Skeletal muscle satellite cell (primary cell): ENCODE measurements around the gene UACA. TPM values are rescaled to one million over a fixed set of nuclear protein-coding genes. Genes with fewer than 3 reads are reported as not detected.
"Not testable (repeated sequence)": the region's sequence is repeated elsewhere in the genome, so short reads cannot be mapped to it uniquely, and the experiment has no call there.

Experiments used
- H3K27me3 ChIP-seq: 2 replicates; pipeline ENCODE4 v1.7.0; 2013; ENCODE audit warnings: low read length; ENCODE audit not compliant: control insufficient read depth, insufficient read depth
- H3K36me3 ChIP-seq: 2 replicates; pipeline ENCODE4 v1.7.0; 2013; ENCODE audit warnings: mild to moderate bottlenecking, control low read depth, low read length; ENCODE audit not compliant: insufficient read depth
- H3K4me1 ChIP-seq: 2 replicates; pipeline ENCODE4 v1.7.0; 2013; ENCODE audit warnings: low read length; ENCODE audit not compliant: control insufficient read depth, insufficient read depth
- H3K4me2 ChIP-seq: 2 replicates; pipeline ENCODE4 v1.7.0; 2013; ENCODE audit warnings: mild to moderate bottlenecking, low read length
- H3K4me3 ChIP-seq: 2 replicates; pipeline ENCODE4 v1.7.0; 2013; ENCODE audit warnings: low read length
- H3K9ac ChIP-seq: 2 replicates; pipeline ENCODE4 v1.7.0; 2013; ENCODE audit warnings: mild to moderate bottlenecking, low read depth, low read length, moderate library complexity
- H3K9me3 ChIP-seq: replicated peaks from 2 replicates; pipeline ENCODE4 v1.7.0; 2013; ENCODE audit warnings: mild to moderate bottlenecking, control low read depth, low read length
- total RNA-seq: library from RNA; depleted of rRNA; stranded (reverse); fragments of >200 nt; gene quantifications from 2 replicates; pipeline ENCODE4 v1.2.3, GENCODE V29; 2012; rRNA removed

The UACA gene, protein sequence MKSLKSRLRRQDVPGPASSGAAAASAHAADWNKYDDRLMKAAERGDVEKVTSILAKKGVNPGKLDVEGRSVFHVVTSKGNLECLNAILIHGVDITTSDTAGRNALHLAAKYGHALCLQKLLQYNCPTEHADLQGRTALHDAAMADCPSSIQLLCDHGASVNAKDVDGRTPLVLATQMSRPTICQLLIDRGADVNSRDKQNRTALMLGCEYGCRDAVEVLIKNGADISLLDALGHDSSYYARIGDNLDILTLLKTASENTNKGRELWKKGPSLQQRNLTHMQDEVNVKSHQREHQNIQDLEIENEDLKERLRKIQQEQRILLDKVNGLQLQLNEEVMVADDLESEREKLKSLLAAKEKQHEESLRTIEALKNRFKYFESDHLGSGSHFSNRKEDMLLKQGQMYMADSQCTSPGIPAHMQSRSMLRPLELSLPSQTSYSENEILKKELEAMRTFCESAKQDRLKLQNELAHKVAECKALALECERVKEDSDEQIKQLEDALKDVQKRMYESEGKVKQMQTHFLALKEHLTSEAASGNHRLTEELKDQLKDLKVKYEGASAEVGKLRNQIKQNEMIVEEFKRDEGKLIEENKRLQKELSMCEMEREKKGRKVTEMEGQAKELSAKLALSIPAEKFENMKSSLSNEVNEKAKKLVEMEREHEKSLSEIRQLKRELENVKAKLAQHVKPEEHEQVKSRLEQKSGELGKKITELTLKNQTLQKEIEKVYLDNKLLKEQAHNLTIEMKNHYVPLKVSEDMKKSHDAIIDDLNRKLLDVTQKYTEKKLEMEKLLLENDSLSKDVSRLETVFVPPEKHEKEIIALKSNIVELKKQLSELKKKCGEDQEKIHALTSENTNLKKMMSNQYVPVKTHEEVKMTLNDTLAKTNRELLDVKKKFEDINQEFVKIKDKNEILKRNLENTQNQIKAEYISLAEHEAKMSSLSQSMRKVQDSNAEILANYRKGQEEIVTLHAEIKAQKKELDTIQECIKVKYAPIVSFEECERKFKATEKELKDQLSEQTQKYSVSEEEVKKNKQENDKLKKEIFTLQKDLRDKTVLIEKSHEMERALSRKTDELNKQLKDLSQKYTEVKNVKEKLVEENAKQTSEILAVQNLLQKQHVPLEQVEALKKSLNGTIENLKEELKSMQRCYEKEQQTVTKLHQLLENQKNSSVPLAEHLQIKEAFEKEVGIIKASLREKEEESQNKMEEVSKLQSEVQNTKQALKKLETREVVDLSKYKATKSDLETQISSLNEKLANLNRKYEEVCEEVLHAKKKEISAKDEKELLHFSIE (N-terminal part only)
- total RNA-seq = 41.3 and 52.2 TPM in 2 replicates

- Histone ChIP-seq H3K36me3 (peaks cover 5% of the 10 kb centered on the region), H3K27me3 (no peaks in the 10 kb centered on the region), H3K4me2 (peak within 1 kb of the TSS; percentile 89), H3K4me1 (peaks cover 47% of the 10 kb centered on the region), H3K9me3 (no peaks in the 10 kb centered on the region), H3K9ac (peak within 1 kb of the TSS; percentile 96), H3K4me3 (peak within 1 kb of the TSS; percentile 95)
Observed at GRCh38 chr15:70763120-70763949, at the start of gene UACA. Gene UACA (minus strand): TSS chr15:70763558. CDS start chr15:70763407, 151 bp downstream.

DNA sequence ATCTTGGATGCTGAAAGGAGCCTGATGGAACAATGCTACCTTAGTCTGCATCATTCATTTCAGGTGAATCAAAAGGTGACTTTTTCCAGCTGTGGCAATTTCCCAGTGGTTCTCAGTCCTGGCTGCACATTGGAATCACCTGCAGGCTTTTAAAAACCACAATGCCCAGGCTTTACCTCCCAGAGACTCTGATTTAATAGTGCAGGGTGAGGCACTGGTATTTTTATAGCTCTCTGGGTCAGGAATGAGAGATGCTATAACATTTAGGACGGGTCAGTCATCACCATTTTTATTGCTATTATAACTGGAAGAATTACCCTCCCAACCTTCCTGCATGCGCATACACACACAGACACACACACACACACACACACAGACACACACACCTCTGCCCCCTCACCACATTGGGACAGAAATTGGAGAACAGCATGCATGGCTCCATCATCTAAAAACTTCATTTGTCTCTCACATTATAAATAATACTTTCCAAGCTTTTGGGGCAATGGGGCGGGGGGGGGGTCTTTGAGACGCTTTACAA lies 49.5 kb upstream of the UACA start:
- H3K27me3 ChIP-seq = no peaks in the 10 kb centered on the region
- H3K9me3 ChIP-seq = no peaks in the 10 kb centered on the region
- H3K9ac ChIP-seq = no peak overlapping the region
- peaks cover 29% of the 10 kb centered on the region for H3K4me1 ChIP-seq
- no peak overlapping the region for H3K4me3 ChIP-seq
- no peaks in the 10 kb centered on the region for H3K36me3 ChIP-seq
- H3K4me2 ChIP-seq = no peak overlapping the region

DNA sequence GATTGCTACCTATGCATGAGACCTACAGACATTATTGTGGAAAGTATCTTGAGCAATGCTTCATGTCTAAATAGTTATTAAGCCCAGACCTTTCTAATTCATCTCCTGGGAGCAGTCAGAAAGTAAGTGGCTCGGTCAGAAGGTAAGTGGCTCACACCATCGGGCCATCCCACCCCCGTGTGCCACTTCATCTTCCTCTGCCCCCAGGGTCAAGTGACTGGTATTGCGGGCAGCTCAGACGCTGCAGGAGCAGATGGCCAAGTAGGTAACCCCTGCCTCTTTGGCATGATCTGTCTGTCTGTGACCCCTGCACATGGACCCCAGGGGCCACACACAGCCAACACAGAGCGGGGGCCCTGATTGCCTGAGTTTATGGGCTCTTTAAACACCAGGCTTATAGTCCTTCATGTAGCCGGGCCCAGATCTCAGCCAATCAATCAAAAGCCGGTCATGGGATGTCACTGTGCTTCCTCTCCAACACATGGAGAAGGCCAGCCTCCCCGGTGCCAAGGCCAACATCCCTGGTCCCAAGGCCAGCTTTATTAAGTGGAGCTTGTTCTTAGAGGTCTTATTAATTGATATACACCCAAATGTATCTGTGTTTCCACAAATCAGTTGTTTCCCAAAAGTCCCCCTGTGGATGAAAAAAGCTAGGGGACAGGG lies 47.7 kb upstream of the UACA start:
- Histone ChIP-seq H3K4me1 (peaks cover 45% of the 10 kb centered on the region), H3K9me3 (no peaks in the 10 kb centered on the region), H3K27me3 (no peaks in the 10 kb centered on the region), H3K9ac (peak overlapping the region; percentile 30), H3K36me3 (no peaks in the 10 kb centered on the region), H3K4me3 (no peak overlapping the region), H3K4me2 (no peak overlapping the region)

GRCh38 chr15:70806992-70807712 lies 43.8 kb upstream of the UACA start:
- Histone ChIP-seq H3K4me1 (peaks cover 50% of the 10 kb centered on the region), H3K9me3 (no peaks in the 10 kb centered on the region), H3K4me2 (no peak overlapping the region), H3K36me3 (no peaks in the 10 kb centered on the region), H3K27me3 (no peaks in the 10 kb centered on the region), H3K4me3 (no peak overlapping the region), H3K9ac (no peak overlapping the region)

GRCh38 chr15:70804388-70804787 lies 41.0 kb upstream of the UACA start:
- H3K4me1 ChIP-seq = peaks cover 51% of the 10 kb centered on the region
- H3K27me3 ChIP-seq, H3K9ac ChIP-seq, H3K4me2 ChIP-seq, H3K4me3 ChIP-seq, H3K36me3 ChIP-seq, H3K9me3 ChIP-seq: not testable (repeated sequence)

DNA sequence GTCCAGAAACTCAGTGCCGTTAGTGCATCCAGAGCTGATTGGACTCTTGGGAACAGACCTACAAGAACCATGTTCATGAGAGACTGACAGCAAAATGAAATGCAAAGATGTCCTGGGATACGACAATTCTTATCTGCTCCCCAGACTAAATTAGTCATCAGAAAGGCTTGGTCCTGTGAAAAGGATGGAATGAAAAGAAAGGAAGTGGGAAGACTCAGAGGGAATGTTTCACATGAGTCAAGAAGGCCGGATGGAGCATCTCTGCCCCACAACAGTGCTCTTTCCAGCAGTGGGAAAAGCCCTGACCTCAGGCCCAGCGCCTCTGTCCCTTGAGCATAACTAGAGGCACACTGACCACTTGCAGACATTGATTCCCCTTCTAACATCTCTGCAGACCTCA lies 39.3 kb upstream of the UACA start:
- Histone ChIP-seq H3K9ac (peak overlapping the region; percentile 46), H3K9me3 (no peaks in the 10 kb centered on the region)

DNA sequence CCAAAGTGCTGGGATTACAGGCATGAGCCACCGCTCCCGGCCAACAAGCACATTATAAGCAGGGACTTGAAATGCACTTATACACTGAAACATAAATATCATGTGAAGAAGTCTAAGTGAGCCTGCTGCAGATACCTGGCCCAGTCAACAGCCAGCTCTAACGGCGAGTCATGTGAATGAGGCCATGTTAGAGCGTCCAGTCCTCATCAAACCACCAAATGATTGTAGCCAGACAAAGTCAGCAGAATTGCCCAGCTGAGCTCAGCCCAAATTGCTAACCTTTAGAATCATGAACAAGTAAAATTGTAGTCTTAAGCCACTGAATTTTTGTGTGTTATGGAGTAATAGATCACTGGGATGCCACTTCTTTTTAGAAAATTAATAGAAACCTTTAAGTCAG lies 37.8 kb upstream of the UACA start:
- no peaks in the 10 kb centered on the region for H3K36me3 ChIP-seq
- peaks cover 47% of the 10 kb centered on the region for H3K4me1 ChIP-seq
- H3K9me3 ChIP-seq = no peaks in the 10 kb centered on the region
- no peak overlapping the region for H3K4me2 ChIP-seq
- H3K4me3 ChIP-seq = no peak overlapping the region
- no peaks in the 10 kb centered on the region for H3K27me3 ChIP-seq
- H3K9ac ChIP-seq = no peak overlapping the region

More for the DNA sequence above, 39.3 kb upstream of the UACA start:
- H3K4me2 ChIP-seq = peak overlapping the region; percentile 14
- peaks cover 51% of the 10 kb centered on the region for H3K4me1 ChIP-seq
- no peaks in the 10 kb centered on the region for H3K36me3 ChIP-seq
- peak overlapping the region; percentile 15 for H3K4me3 ChIP-seq
- H3K27me3 ChIP-seq = no peaks in the 10 kb centered on the region

GRCh38 chr15:70799667-70800450 lies 36.5 kb upstream of the UACA start:
- H3K9ac ChIP-seq = peak overlapping the region; percentile 62
- peak overlapping the region; percentile 54 for H3K4me2 ChIP-seq
- H3K27me3 ChIP-seq = no peaks in the 10 kb centered on the region
- no peaks in the 10 kb centered on the region for H3K9me3 ChIP-seq
- H3K4me3 ChIP-seq = no peak overlapping the region
- no peaks in the 10 kb centered on the region for H3K36me3 ChIP-seq
- H3K4me1 ChIP-seq = peaks cover 58% of the 10 kb centered on the region

DNA sequence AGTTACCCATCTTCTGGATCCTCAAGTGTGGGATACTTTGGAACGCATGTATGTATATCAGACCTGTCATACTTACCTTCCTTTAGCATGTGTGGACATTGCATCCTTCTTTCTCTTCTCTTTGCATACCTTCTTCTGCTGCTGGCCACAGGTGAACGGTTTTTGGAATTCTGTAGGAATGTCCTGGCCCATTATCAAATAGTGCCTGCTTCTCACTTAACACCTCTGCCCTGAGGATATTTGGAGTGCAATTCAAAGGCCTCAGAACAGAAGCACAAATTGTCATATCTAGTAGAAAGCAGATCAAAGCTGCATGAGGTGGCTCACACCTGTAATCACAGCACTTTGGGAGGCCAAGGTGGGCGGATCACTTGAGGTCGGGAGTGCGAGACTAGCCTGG lies 34.1 kb upstream of the UACA start:
- Histone ChIP-seq H3K9ac (no peak overlapping the region), H3K9me3 (no peaks in the 10 kb centered on the region), H3K4me3 (no peak overlapping the region), H3K4me1 (peaks cover 76% of the 10 kb centered on the region), H3K27me3 (no peaks in the 10 kb centered on the region), H3K36me3 (no peaks in the 10 kb centered on the region), H3K4me2 (no peak overlapping the region)
